RPMI7951 (cell line): ENCODE measurements around the gene TSC2. TPM values are rescaled to one million over a fixed set of nuclear protein-coding genes. Genes with fewer than 3 reads are reported as not detected.
"Not testable (repeated sequence)": the region's sequence is repeated elsewhere in the genome, so short reads cannot be mapped to it uniquely, and the experiment has no call there.

Experiments
- DNase-seq: peaks from one replicate; pipeline ENCODE4 v3.0.0-alpha.2; 2012; ENCODE audit warnings: low read depth
- total RNA-seq: library from RNA; depleted of rRNA; stranded (reverse); fragments of >200 nt; shearing (Covaris generic); gene quantifications from 2 replicates; pipeline ENCODE4 v1.2.3, GENCODE V29; 2014

Gene TSC2
- total RNA-seq, 1 experiment from 2014 or later: 19.0 TPM

GRCh38 chr16:2104464-2104863 is 56.7 kb downstream of the TSC2 start:
- DNase-seq: not testable (repeated sequence)

- not testable (repeated sequence) for DNase-seq
Observed at GRCh38 chr16:2105291-2105690, 57.5 kb downstream of the TSC2 start.

GRCh38 chr16:2105769-2106168 is 58.0 kb downstream of the TSC2 start:
- DNase-seq: not testable (repeated sequence)

- not testable (repeated sequence) for DNase-seq
Observed at GRCh38 chr16:2106211-2106610, 58.4 kb downstream of the TSC2 start.

- DNase-seq: peak; percentile 96
Observed at GRCh38 chr16:2107121-2107790, 59.5 kb downstream of the TSC2 start.

GRCh38 chr16:2107791-2108125 is 60.0 kb downstream of the TSC2 start:
- not testable (repeated sequence) for DNase-seq

GRCh38 chr16:2108446-2109270 is 60.9 kb downstream of the TSC2 start:
- DNase-seq: not testable (repeated sequence)

- DNase-seq: not testable (repeated sequence)
Observed at GRCh38 chr16:2109271-2109580, 61.4 kb downstream of the TSC2 start.

GRCh38 chr16:2109872-2110271 is 62.1 kb downstream of the TSC2 start:
- not testable (repeated sequence) for DNase-seq

- not testable (repeated sequence) for DNase-seq
Observed at GRCh38 chr16:2110332-2111008, 62.7 kb downstream of the TSC2 start.

GRCh38 chr16:2111009-2111353 is 63.2 kb downstream of the TSC2 start:
- DNase-seq: not testable (repeated sequence)

- DNase-seq: not testable (repeated sequence)
Observed at GRCh38 chr16:2111412-2112335, 63.9 kb downstream of the TSC2 start.

GRCh38 chr16:2112539-2113106 is 64.8 kb downstream of the TSC2 start:
- not testable (repeated sequence) for DNase-seq

GRCh38 chr16:2114225-2114624 is 66.4 kb downstream of the TSC2 start:
- DNase-seq: not testable (repeated sequence)

GRCh38 chr16:2114885-2115590 is 67.3 kb downstream of the TSC2 start:
- not testable (repeated sequence) for DNase-seq

- DNase-seq: no peak
Observed at GRCh38 chr16:2115591-2115973, 67.8 kb downstream of the TSC2 start.

GRCh38 chr16:2116428-2116827 is 68.6 kb downstream of the TSC2 start:
- DNase-seq: not testable (repeated sequence)

GRCh38 chr16:2117341-2117740 is 69.6 kb downstream of the TSC2 start:
- not testable (repeated sequence) for DNase-seq

- not testable (repeated sequence) for DNase-seq
Observed at GRCh38 chr16:2117960-2118722, 70.4 kb downstream of the TSC2 start.

- DNase-seq: peak; percentile 48
Observed at GRCh38 chr16:2121325-2121724, 73.5 kb downstream of the TSC2 start.
